OCI-LY7 (cell line): ENCODE measurements around the gene BHLHA9.

Experiments used
- CTCF ChIP-seq: fragments of 200-600 bp; sonication (generic); conservative IDR thresholded peaks from 2 replicates; pipeline ENCODE4 v1.5.1; 2014; ENCODE audit warnings: mild to moderate bottlenecking, antibody characterized with exemption, low read length, moderate library complexity, mixed read lengths
- EZH2phosphoT487 ChIP-seq: fragments of 200-600 bp; sonication (generic); IDR thresholded peaks from 2 replicates; pipeline ENCODE4 v1.6.1; 2018; ENCODE audit warnings: low read depth, borderline replicate concordance, mild to moderate bottlenecking, mixed run types, antibody characterized with exemption, low read length, moderate library complexity, mixed read lengths

- TF ChIP-seq CTCF, result no peak
- no peak for TF ChIP-seq EZH2phosphoT487
Measured at GRCh38 chr17:1223662-1224061, 46.6 kb upstream of the BHLHA9 start.
